Ovary (tissue), 3 donors: ENCODE results near the gene DCAF15.

Experiments used
- CTCF ChIP-seq, 3 donors: fragments of 450-650 bp in 2 of 3; fragments of 200-600 bp in 1 of 3; IDR thresholded peaks; one replicate each; pipeline versions ENCODE4 v1.5.1 to v1.8.0; 2016 to 2022; ENCODE audit warnings: antibody characterized with exemption in 3 of 3, mild to moderate bottlenecking in 1 of 3
- EP300 ChIP-seq: sonication (generic); formaldehyde crosslinking; IDR thresholded peaks from one replicate; pipeline ENCODE4 v1.6.1; 2017; ENCODE audit warnings: antibody characterized with exemption
- POLR2A ChIP-seq: fragments of 450-650 bp; IDR thresholded peaks from one replicate; pipeline ENCODE4 v1.6.1; 2017; ENCODE audit warnings: antibody characterized with exemption, mild to moderate bottlenecking, moderate library complexity
- donor health status: DM: no; HTN: no; CAD: no.

GRCh38 chr19:13996928-13997630 lies 44.8 kb downstream of the DCAF15 start:
- TF ChIP-seq CTCF (IDR thresholded peaks at IDR 0.05) (no peak), POLR2A (no peak), EP300 (no peak)
